BE2C (cell line): ENCODE data around the gene RETREG1.

Source experiments
- DNase-seq: peaks from one replicate; pipeline ENCODE4 v3.0.0-alpha.2; 2020
- H3K27me3 ChIP-seq: fragments of 250-450 bp; sonication (Bioruptor Pico); 2 replicates; pipeline ENCODE4 v1.5.1; 2020; ENCODE audit warnings: mild to moderate bottlenecking
- H3K36me3 ChIP-seq: fragments of 250-450 bp; sonication (Bioruptor Pico); 2 replicates; pipeline ENCODE4 v1.5.1; 2020; ENCODE audit warnings: mild to moderate bottlenecking
- H3K4me1 ChIP-seq: fragments of 250-450 bp; sonication (Bioruptor Pico); 2 replicates; pipeline ENCODE4 v1.5.1; 2020
- H3K4me3 ChIP-seq: 2 replicates; pipeline ENCODE4 v1.5.1; 2011; ENCODE audit warnings: low read depth, low read length
- H3K9me3 ChIP-seq: fragments of 250-450 bp; sonication (Bioruptor Pico); 2 replicates; pipeline ENCODE4 v1.5.1; 2020
- CTCF ChIP-seq: IDR thresholded peaks from 2 replicates; pipeline ENCODE4 v1.5.1; 2012; ENCODE audit warnings: mild to moderate bottlenecking, low read depth, low read length

RETREG1 gene

GRCh38 chr5:16525651-16526050, 91.1 kb downstream of the RETREG1 start:
- no peaks in the 10 kb centered on the region for H3K9me3 ChIP-seq
- DNase-seq = no peak
- H3K4me1 ChIP-seq = no peaks in the 10 kb centered on the region
- H3K36me3 ChIP-seq = no peaks in the 10 kb centered on the region
- no peak for TF ChIP-seq CTCF
- no peak overlapping the region for H3K4me3 ChIP-seq
- H3K27me3 ChIP-seq = no peaks in the 10 kb centered on the region

- H3K4me3 ChIP-seq = no peak overlapping the region
- no peaks in the 10 kb centered on the region for H3K27me3 ChIP-seq
- H3K4me1 ChIP-seq = no peaks in the 10 kb centered on the region
- no peaks in the 10 kb centered on the region for H3K9me3 ChIP-seq
- H3K36me3 ChIP-seq = no peaks in the 10 kb centered on the region
- no peak for TF ChIP-seq CTCF
- DNase-seq = no peak
Observed at GRCh38 chr5:16524286-16524685, 92.5 kb downstream of the RETREG1 start.

GRCh38 chr5:16521521-16522483, 95.0 kb downstream of the RETREG1 start:
- H3K27me3 ChIP-seq = no peaks in the 10 kb centered on the region
- H3K4me1 ChIP-seq = no peaks in the 10 kb centered on the region
- H3K4me3 ChIP-seq = no peak overlapping the region
- H3K36me3 ChIP-seq = no peaks in the 10 kb centered on the region
- TF ChIP-seq CTCF = no peak
- DNase-seq = no peak
- no peaks in the 10 kb centered on the region for H3K9me3 ChIP-seq

GRCh38 chr5:16520841-16521240, 96.0 kb downstream of the RETREG1 start:
- Histone ChIP-seq H3K9me3 (no peaks in the 10 kb centered on the region), H3K36me3 (no peaks in the 10 kb centered on the region), H3K4me1 (no peaks in the 10 kb centered on the region), H3K27me3 (no peaks in the 10 kb centered on the region), H3K4me3 (no peak overlapping the region)
- TF ChIP-seq CTCF = no peak
- DNase-seq = no peak

- DNase-seq = no peak
- no peak for TF ChIP-seq CTCF
- Histone ChIP-seq H3K27me3 (no peaks in the 10 kb centered on the region), H3K36me3 (no peaks in the 10 kb centered on the region), H3K4me3 (no peak overlapping the region), H3K4me1 (no peaks in the 10 kb centered on the region), H3K9me3 (no peaks in the 10 kb centered on the region)
Observed at GRCh38 chr5:16519435-16519834, 97.4 kb downstream of the RETREG1 start.

- no peak overlapping the region for H3K4me3 ChIP-seq
- no peak for TF ChIP-seq CTCF
- H3K9me3 ChIP-seq = no peaks in the 10 kb centered on the region
- H3K4me1 ChIP-seq = no peaks in the 10 kb centered on the region
- H3K36me3 ChIP-seq = no peaks in the 10 kb centered on the region
- no peak for DNase-seq
- H3K27me3 ChIP-seq = no peaks in the 10 kb centered on the region
Observed at GRCh38 chr5:16518606-16519005, 98.2 kb downstream of the RETREG1 start.
